HEK293T (cell line): ENCODE results near the gene CDON.

Source experiments
- FOXM1 ChIP-seq: fragments of 450-650 bp; IDR thresholded peaks from 2 replicates; pipeline ENCODE4 v1.6.1; 2017; ENCODE audit warnings: mild to moderate bottlenecking, borderline replicate concordance
- L3MBTL2 ChIP-seq: fragments of 450-650 bp; conservative IDR thresholded peaks from 2 replicates; pipeline ENCODE4 v1.6.1; 2016; ENCODE audit warnings: mild to moderate bottlenecking
- SP1 ChIP-seq: fragments of 450-650 bp; IDR thresholded peaks from 2 replicates; pipeline ENCODE4 v1.6.1; 2017
- SUZ12 ChIP-seq: fragments of 450-650 bp; IDR thresholded peaks from 2 replicates; pipeline ENCODE4 v1.6.1; 2016; ENCODE audit warnings: mild to moderate bottlenecking

DNA sequence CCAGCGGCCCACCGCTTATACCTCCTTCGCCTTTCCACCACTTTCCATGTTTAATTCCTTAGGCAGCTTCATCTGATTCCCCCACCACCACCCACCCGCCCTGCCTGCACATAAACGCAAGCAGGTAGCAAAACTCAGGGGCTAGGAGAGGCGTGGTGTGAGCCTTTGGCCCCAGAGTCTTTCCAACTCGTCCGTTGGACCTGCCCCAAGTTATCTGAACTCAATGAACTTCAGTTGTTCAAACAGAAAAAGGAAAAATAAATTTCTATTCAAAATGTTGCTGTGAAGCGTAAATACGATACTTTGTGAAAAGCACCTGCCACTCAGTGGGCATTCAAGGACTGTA is 814 bp upstream of the CDON start:
- TF ChIP-seq L3MBTL2 (no peak), SUZ12 (no peak), FOXM1 (no peak), SP1 (no peak)
